K562 (cell line): ENCODE results near the gene KMT2E. TPM values are rescaled to one million over a fixed set of nuclear protein-coding genes. Genes with fewer than 3 reads are reported as not detected.

Experiments used
- ADNP ChIP-seq: fragments of 200-800 bp; sonication (Bioruptor generic); IDR thresholded peaks from 2 replicates; pipeline ENCODE4 v1.6.1; 2016; ENCODE audit warnings: missing genetic modification characterization, missing compliant biosample characterization
- ARID1B ChIP-seq: fragments of 450-650 bp; IDR thresholded peaks from 2 replicates; pipeline ENCODE4 v1.6.1; 2016; ENCODE audit warnings: antibody characterized with exemption, mild to moderate bottlenecking, inconsistent platforms
- BRD4 ChIP-seq: fragments of 200-600 bp; sonication (generic); IDR thresholded peaks from 2 replicates; pipeline ENCODE4 v1.6.1; 2017; ENCODE audit warnings: inconsistent platforms
- CBFA2T2 ChIP-seq: fragments of 450-650 bp; conservative IDR thresholded peaks from 2 replicates; pipeline ENCODE4 v1.6.1; 2017; ENCODE audit warnings: mild to moderate bottlenecking
- HDAC1 ChIP-seq, 2 experiments: fragments of 450-650 bp; IDR thresholded peaks; 2 replicates each; pipeline ENCODE4 v1.6.1; 2016 to 2017; ENCODE audit warnings: inconsistent platforms in 1 of 2, mild to moderate bottlenecking in 1 of 2, moderate library complexity in 1 of 2
- HDGF ChIP-seq: fragments of 450-650 bp; IDR thresholded peaks from 2 replicates; pipeline ENCODE4 v1.6.1; 2016
- LEF1 ChIP-seq: fragments of 450-650 bp; IDR thresholded peaks from 2 replicates; pipeline ENCODE4 v1.6.1; 2016; ENCODE audit warnings: mild to moderate bottlenecking
- MBD2 ChIP-seq: sonication (generic); IDR thresholded peaks from 2 replicates; pipeline ENCODE4 v1.6.1; 2016; ENCODE audit warnings: low read depth, borderline replicate concordance
- POLR2H ChIP-seq: IDR thresholded peaks from 2 replicates; pipeline ENCODE4 v1.6.1; 2016; ENCODE audit warnings: missing genetic modification characterization, low read depth, mild to moderate bottlenecking, control low read depth, missing compliant biosample characterization, moderate library complexity
- SOX6 ChIP-seq: fragments of 450-650 bp; IDR thresholded peaks from 2 replicates; pipeline ENCODE4 v1.6.1; 2014; ENCODE audit warnings: mild to moderate bottlenecking
- TAF15 ChIP-seq: fragments of 200-400 bp; formaldehyde crosslinking; IDR thresholded peaks from 2 replicates; pipeline ENCODE4 v1.6.1; 2017; ENCODE audit warnings: mild to moderate bottlenecking, low read depth, low read length, moderate library complexity
- TBL1XR1 ChIP-seq, 2 experiments: IDR thresholded peaks; 2 replicates each; pipeline ENCODE4 v1.6.1; 2012; ENCODE audit warnings: improper control_type of control experiment in 2 of 2, low read length in 2 of 2, mild to moderate bottlenecking in 1 of 2
- TEAD1 ChIP-seq, 2 experiments: fragments of 450-650 bp in 1 of 2; sonication (generic) in 1 of 2; formaldehyde crosslinking; IDR thresholded peaks; 2 replicates each; pipeline versions ENCODE4 v1.4.0 to v1.8.0; 2020 to 2022; ENCODE audit warnings: mild to moderate bottlenecking in 2 of 2, missing genetic modification reagents in 1 of 2
- polyA plus RNA-seq, 8 experiments: library from polyadenylated mRNA; depleted of rRNA in 4 of 8; stranded (reverse) in 5 of 8; unstranded in 3 of 8; fragments of >200 nt; fragmentation: Nextera tagmentation in 2 of 8; fragmentation: Illumina TruSeq in 1 of 8; extraction: Ambion mirVana in 2 of 8; extraction: Trizol in 1 of 8; gene quantifications; 2 replicates each; pipeline versions ENCODE4 v1.2.1 to v1.2.3, GENCODE V29; 2011 to 2014; ENCODE audit warnings: inconsistent platforms in 1 of 8, missing spikeins in 1 of 8
- total RNA-seq, 7 experiments: library from RNA; depleted of rRNA in 6 of 7; stranded (reverse); fragments of >200 nt in 6 of 7; fragmentation: Illumina TruSeq in 2 of 7; extraction: Trizol in 2 of 7; gene quantifications; 2 replicates each; pipeline versions ENCODE4 v1.2.1 to v1.2.3, GENCODE V29; 2011 to 2021; ENCODE audit warnings: low replicate concordance in 1 of 7
- TF ChIP-seq, protein P1 (sequence below): fragments of 450-650 bp; IDR thresholded peaks from 2 replicates; pipeline ENCODE4 v1.6.1; 2016; ENCODE audit warnings: mild to moderate bottlenecking
- TF ChIP-seq, protein P2 (sequence below): sonication (generic); formaldehyde crosslinking; IDR thresholded peaks from 2 replicates; pipeline ENCODE4 v1.8.1; 2023; ENCODE audit warnings: mild to moderate bottlenecking, missing genetic modification reagents
- TF ChIP-seq, protein P3 (sequence below): fragments of 450-650 bp; formaldehyde crosslinking; IDR thresholded peaks from 2 replicates; pipeline ENCODE4 v1.4.0; 2020; ENCODE audit warnings: mild to moderate bottlenecking, moderate library complexity
- TF ChIP-seq, protein P4 (sequence below): sonication (generic); formaldehyde crosslinking; IDR thresholded peaks from 2 replicates; pipeline ENCODE4 v1.8.1; 2023; ENCODE audit warnings: mild to moderate bottlenecking, missing genetic modification reagents, moderate library complexity
- TF ChIP-seq, protein P5 (sequence below): sonication (generic); IDR thresholded peaks from 2 replicates; pipeline ENCODE4 v1.6.1; 2016

Gene KMT2E
- total and polyA plus RNA-seq, 9 of the 15 experiments (the other 6 are each of a cell fraction or from before 2014, with no cell fraction given): 8.9 to 55.3 (median 38.1) TPM

- TF ChIP-seq, protein P1, sequence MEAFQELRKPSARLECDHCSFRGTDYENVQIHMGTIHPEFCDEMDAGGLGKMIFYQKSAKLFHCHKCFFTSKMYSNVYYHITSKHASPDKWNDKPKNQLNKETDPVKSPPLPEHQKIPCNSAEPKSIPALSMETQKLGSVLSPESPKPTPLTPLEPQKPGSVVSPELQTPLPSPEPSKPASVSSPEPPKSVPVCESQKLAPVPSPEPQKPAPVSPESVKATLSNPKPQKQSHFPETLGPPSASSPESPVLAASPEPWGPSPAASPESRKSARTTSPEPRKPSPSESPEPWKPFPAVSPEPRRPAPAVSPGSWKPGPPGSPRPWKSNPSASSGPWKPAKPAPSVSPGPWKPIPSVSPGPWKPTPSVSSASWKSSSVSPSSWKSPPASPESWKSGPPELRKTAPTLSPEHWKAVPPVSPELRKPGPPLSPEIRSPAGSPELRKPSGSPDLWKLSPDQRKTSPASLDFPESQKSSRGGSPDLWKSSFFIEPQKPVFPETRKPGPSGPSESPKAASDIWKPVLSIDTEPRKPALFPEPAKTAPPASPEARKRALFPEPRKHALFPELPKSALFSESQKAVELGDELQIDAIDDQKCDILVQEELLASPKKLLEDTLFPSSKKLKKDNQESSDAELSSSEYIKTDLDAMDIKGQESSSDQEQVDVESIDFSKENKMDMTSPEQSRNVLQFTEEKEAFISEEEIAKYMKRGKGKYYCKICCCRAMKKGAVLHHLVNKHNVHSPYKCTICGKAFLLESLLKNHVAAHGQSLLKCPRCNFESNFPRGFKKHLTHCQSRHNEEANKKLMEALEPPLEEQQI: peak; percentile 19; the same call in 1 of the 2 replicates
- TF ChIP-seq LEF1: peak; percentile 37; the same call in 1 of the 2 replicates
- peak in 1 of 2 experiments; percentile 40; a peak in 1 of 4 replicates for TF ChIP-seq TBL1XR1 (IDR thresholded peaks at IDR 0.05; ENCODE audit: low read length in 2 of 2)
- no peak for TF ChIP-seq HDGF
- peak; percentile 86 for TF ChIP-seq SOX6
- TF ChIP-seq ARID1B: peak; percentile 68
- peak; percentile 22; the same call in 1 of the 2 replicates for TF ChIP-seq CBFA2T2
- TF ChIP-seq, protein P2, sequence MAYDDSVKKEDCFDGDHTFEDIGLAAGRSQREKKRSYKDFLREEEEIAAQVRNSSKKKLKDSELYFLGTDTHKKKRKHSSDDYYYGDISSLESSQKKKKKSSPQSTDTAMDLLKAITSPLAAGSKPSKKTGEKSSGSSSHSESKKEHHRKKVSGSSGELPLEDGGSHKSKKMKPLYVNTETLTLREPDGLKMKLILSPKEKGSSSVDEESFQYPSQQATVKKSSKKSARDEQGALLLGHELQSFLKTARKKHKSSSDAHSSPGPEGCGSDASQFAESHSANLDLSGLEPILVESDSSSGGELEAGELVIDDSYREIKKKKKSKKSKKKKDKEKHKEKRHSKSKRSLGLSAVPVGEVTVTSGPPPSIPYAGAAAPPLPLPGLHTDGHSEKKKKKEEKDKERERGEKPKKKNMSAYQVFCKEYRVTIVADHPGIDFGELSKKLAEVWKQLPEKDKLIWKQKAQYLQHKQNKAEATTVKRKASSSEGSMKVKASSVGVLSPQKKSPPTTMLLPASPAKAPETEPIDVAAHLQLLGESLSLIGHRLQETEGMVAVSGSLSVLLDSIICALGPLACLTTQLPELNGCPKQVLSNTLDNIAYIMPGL (CRISPR knock-in tag): no peak
- TF ChIP-seq, protein P3, sequence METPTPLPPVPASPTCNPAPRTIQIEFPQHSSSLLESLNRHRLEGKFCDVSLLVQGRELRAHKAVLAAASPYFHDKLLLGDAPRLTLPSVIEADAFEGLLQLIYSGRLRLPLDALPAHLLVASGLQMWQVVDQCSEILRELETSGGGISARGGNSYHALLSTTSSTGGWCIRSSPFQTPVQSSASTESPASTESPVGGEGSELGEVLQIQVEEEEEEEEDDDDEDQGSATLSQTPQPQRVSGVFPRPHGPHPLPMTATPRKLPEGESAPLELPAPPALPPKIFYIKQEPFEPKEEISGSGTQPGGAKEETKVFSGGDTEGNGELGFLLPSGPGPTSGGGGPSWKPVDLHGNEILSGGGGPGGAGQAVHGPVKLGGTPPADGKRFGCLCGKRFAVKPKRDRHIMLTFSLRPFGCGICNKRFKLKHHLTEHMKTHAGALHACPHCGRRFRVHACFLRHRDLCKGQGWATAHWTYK (CRISPR knock-in tag): 0 out of 2 replicates have a peak, but pooled peaks have one; percentile 53
- peak in 1 of 2 experiments; percentile 48; a peak in 2 of 4 replicates for TF ChIP-seq HDAC1 (IDR thresholded peaks at IDR 0.05)
- TF ChIP-seq BRD4: no peak
- TF ChIP-seq, protein P4, sequence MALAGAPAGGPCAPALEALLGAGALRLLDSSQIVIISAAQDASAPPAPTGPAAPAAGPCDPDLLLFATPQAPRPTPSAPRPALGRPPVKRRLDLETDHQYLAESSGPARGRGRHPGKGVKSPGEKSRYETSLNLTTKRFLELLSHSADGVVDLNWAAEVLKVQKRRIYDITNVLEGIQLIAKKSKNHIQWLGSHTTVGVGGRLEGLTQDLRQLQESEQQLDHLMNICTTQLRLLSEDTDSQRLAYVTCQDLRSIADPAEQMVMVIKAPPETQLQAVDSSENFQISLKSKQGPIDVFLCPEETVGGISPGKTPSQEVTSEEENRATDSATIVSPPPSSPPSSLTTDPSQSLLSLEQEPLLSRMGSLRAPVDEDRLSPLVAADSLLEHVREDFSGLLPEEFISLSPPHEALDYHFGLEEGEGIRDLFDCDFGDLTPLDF (CRISPR knock-in tag): peak; percentile 67; the same call in 1 of the 2 replicates
- peak; percentile 42; the same call in 1 of the 2 replicates for TF ChIP-seq ADNP (tag)
- TF ChIP-seq POLR2H (tag): 0 out of 2 replicates have a peak, but pooled peaks have one; percentile 42
- TF ChIP-seq MBD2: no peak
- TF ChIP-seq, protein P5, sequence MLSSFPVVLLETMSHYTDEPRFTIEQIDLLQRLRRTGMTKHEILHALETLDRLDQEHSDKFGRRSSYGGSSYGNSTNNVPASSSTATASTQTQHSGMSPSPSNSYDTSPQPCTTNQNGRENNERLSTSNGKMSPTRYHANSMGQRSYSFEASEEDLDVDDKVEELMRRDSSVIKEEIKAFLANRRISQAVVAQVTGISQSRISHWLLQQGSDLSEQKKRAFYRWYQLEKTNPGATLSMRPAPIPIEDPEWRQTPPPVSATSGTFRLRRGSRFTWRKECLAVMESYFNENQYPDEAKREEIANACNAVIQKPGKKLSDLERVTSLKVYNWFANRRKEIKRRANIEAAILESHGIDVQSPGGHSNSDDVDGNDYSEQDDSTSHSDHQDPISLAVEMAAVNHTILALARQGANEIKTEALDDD: peak; percentile 43
- TF ChIP-seq TAF15: no peak
- peak in 1 of 2 experiments; percentile 85; a peak in 2 of 4 replicates for TF ChIP-seq TEAD1 (CRISPR knock-in tag; IDR thresholded peaks at IDR 0.05)
Measured at GRCh38 chr7:104982308-104983075, 31.5 kb upstream of the KMT2E start (continued).
